PC-9 (cell line): ENCODE measurements around the gene RBM5.

Source experiments
- EZH2 ChIP-seq: fragments of 200-600 bp; sonication (generic); IDR thresholded peaks from 2 replicates; pipeline ENCODE4 v1.8.0; 2017; ENCODE audit warnings: antibody characterized with exemption, low read depth
- TF ChIP-seq, protein P1 (sequence below): fragments of 200-600 bp; sonication (generic); conservative IDR thresholded peaks from 2 replicates; pipeline ENCODE4 v1.6.1; 2017; ENCODE audit warnings: mixed run types, antibody characterized with exemption, mild to moderate bottlenecking, moderate library complexity

DNA sequence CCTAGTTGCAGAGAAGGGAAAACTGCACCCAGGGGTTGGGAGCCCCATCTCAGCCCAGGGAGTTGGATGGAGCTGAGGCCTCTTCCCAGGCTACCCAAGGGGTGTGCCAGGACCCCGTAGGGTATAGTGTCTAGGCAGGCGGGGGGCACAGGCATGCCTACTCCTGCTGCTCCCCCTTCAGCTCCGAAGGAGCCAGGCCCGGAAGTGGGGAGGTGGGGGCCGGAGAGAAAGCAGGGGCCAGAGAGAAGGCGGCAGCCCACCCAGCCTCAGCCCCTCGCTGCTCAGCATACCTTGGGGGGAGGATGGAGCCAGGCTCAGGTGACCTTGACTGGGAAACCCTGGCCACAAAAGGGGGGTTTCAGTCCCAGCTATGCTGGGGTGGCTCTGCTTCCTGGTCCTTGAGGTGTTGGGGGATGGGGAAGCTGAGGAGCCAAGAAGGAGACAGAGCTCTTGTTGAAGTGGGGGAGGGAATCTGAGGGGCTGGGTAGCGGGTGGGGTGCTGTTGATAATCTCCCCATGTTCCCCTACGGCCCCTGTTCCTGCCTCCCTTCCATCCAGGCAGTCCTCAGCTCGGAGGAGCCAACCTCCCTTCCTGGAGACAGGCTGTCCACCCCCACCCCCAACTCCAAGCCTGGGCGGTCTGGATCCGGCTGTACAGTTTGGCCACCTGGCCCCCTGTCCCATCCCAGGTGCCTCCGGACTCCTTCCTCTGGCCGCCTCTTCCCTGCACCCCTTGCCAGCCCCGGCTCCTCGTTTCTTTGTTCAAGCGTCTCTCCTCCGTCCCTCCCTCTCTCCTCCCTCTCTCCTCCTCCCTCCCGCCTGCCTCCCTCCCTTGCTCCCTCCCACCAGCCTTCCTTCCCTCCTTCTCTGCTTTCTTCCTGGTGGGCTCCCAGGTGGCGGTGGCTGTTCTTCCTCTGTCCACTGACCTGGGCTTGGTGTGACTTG is 68.1 kb downstream of the RBM5 start:
- TF ChIP-seq, protein P1, sequence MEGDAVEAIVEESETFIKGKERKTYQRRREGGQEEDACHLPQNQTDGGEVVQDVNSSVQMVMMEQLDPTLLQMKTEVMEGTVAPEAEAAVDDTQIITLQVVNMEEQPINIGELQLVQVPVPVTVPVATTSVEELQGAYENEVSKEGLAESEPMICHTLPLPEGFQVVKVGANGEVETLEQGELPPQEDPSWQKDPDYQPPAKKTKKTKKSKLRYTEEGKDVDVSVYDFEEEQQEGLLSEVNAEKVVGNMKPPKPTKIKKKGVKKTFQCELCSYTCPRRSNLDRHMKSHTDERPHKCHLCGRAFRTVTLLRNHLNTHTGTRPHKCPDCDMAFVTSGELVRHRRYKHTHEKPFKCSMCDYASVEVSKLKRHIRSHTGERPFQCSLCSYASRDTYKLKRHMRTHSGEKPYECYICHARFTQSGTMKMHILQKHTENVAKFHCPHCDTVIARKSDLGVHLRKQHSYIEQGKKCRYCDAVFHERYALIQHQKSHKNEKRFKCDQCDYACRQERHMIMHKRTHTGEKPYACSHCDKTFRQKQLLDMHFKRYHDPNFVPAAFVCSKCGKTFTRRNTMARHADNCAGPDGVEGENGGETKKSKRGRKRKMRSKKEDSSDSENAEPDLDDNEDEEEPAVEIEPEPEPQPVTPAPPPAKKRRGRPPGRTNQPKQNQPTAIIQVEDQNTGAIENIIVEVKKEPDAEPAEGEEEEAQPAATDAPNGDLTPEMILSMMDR: no peak
- TF ChIP-seq EZH2: no peak
